ENCODE results near the gene TAGLN2. TPM values are rescaled to one million over a fixed set of nuclear protein-coding genes. Genes with fewer than 3 reads are reported as not detected.

Gene TAGLN2
- polyA plus RNA-seq, 2 of the 4 experiments (the other 2 are of a cell fraction), result 536 to 811 TPM

GRCh38 chr1:159946242-159947187, 21.2 kb upstream of the TAGLN2 start:
- CTCF ChIA-PET, result interaction anchor here (0.7 to 4.2 kb wide), 14 partner anchors 8 to 785 kb away, joined by 3 to 31 read pairs (median 6); partner anchors contain the start of gene SLAMF9

DNA sequence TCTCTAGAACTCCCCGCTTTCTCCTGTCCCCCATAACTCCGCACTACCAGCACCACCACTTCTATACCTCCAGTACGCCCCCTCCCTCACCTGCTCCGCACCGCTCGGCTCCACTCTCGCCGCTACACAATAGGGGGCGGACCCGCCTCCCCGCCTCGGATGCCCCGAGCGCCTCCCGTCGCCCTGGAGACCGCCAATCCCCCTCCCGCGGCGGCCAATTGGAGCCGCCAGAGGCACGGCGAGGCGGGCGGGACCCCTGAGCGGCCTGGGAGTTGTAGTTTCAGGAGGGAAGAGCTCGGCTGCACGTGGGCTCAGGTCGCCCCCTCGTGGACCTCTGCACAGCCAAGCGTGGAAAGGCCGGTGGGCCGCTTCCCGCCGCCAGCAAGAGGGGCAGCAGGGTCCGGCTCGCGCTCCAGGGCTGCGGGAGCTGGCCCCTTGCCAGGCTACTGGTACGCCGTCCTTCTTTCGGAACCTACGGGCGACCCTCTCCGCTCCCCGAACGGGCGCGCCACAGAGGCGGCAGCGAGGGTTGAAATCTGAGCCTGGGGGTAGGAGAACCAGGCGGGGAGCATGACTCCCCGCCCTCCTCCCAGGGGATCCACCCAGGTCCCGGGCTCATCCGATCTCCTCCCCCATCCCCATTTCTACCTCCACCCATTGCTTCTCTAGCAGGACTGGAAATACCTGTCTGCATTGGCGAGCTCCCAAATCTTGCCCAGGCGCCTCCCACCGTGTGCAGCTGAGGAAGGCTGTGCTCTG, 20.4 kb upstream of the TAGLN2 start, which contains the start of gene IGSF9:
Gene IGSF9 (minus strand): TSS at position 131 of the 759 bp plus-strand sequence. CDS start 2,159 bp downstream, outside the sequence.
- no peak for FAIRE-seq
- H3K4me2 ChIP-seq, result peak within 1 kb of the TSS; percentile 84
- DNase-seq (ENCODE audit: low read depth in 1 of 2, low spot score in 1 of 2), result peak; percentile 61 to 71
- H3K27ac ChIP-seq, result peak within 1 kb of the TSS; percentile 40 to 83; a peak in 5 of 6 replicates
- peak within 1 kb of the TSS; percentile 41 for H3K4me3 ChIP-seq
- H3K9me3 ChIP-seq, result no peaks in the 10 kb centered on the region
- WGBS (ENCODE audit: missing lambda C conversion rate), result 17% methylated on average over 45 of the region's 58 CpGs
- ChIA-PET POLR2A (interaction anchor here (1.0 kb wide), 1 partner anchor 20 kb away, joined by 3 read pairs; the partner anchor contains the start of gene TAGLN2), CTCF (interaction anchor here (0.7 to 4.2 kb wide), 13 partner anchors 9 to 784 kb away, joined by 3 to 31 read pairs (median 6); partner anchors contain the start of gene SLAMF9)
- peak; percentile 82 to 95 for ATAC-seq
- peaks cover 5% of the 10 kb centered on the region; the same call in 1 of the 3 replicates for H3K4me1 ChIP-seq
- TF ChIP-seq, protein P1, sequence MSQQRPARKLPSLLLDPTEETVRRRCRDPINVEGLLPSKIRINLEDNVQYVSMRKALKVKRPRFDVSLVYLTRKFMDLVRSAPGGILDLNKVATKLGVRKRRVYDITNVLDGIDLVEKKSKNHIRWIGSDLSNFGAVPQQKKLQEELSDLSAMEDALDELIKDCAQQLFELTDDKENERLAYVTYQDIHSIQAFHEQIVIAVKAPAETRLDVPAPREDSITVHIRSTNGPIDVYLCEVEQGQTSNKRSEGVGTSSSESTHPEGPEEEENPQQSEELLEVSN (IDR thresholded peaks at IDR 0.05; ENCODE audit: borderline replicate concordance, low read depth), result peak; percentile 75
- TF ChIP-seq ELK1 (IDR thresholded peaks at IDR 0.05; ENCODE audit: low read depth, low read length) (no peak), ZC3H11A (IDR thresholded peaks at IDR 0.05) (no peak), HOXB5 (CRISPR knock-in tag; IDR thresholded peaks at IDR 0.05) (no peak), HDAC2 (IDR thresholded peaks at IDR 0.05) (no peak), BHLHE40 (IDR thresholded peaks at IDR 0.05; ENCODE audit: low read depth, low read length) (no peak), FOXS1 (CRISPR knock-in tag; IDR thresholded peaks at IDR 0.05) (no peak), JUN (IDR thresholded peaks at IDR 0.05) (no peak), RARB (CRISPR knock-in tag; IDR thresholded peaks at IDR 0.05) (no peak), EHMT2 (IDR thresholded peaks at IDR 0.05; ENCODE audit: low read depth) (no peak), MAZ (IDR thresholded peaks at IDR 0.05; ENCODE audit: borderline replicate concordance, low read depth, low read length) (no peak), TFCP2L1 (CRISPR knock-in tag; IDR thresholded peaks at IDR 0.05) (no peak), MAX (IDR thresholded peaks at IDR 0.05) (peak; percentile 87), KDM5A (IDR thresholded peaks at IDR 0.05) (no peak), RNF2 (IDR thresholded peaks at IDR 0.05; ENCODE audit: borderline replicate concordance, low read depth) (peak; percentile 65; the same call in 1 of the 2 replicates), HES2 (IDR thresholded peaks at IDR 0.05) (no peak), ZFP36 (IDR thresholded peaks at IDR 0.05; ENCODE audit: borderline replicate concordance, partially characterized antibody) (no peak), HEYL (CRISPR knock-in tag; IDR thresholded peaks at IDR 0.05) (no peak), RCOR1 (IDR thresholded peaks at IDR 0.05; ENCODE audit: low read depth, low read length) (no peak), SMC3 (IDR thresholded peaks at IDR 0.05) (peak; percentile 59)

More at GRCh38 chr1:159946242-159947187, 21.2 kb upstream of the TAGLN2 start:
- POLR2A ChIA-PET, result interaction anchor here (0.5 to 1.0 kb wide), 2 partner anchors 21 to 60 kb away, joined by 3 to 5 read pairs; partner anchors contain the start of gene TAGLN2
- FAIRE-seq (no peak), ATAC-seq (no peak), DNase-seq (ENCODE audit: low read depth in 1 of 2, low spot score in 1 of 2) (no peak)
- WGBS (ENCODE audit: missing lambda C conversion rate), result 81% methylated on average over 8 of the region's 9 CpGs
- peak overlapping the region in 1 of 2 experiments; percentile 83; a peak in 3 of 6 replicates for H3K27ac ChIP-seq
- H3K9me3 ChIP-seq, result no peaks in the 10 kb centered on the region
- TF ChIP-seq NFE2L2 (conservative IDR thresholded peaks at IDR 0.05; ENCODE audit: low read length) (no peak), CHD2 (IDR thresholded peaks at IDR 0.05; ENCODE audit: low read length, partially characterized antibody) (no peak), FOSL2 (IDR thresholded peaks at IDR 0.05) (no peak), FOSL2 (CRISPR knock-in tag; IDR thresholded peaks at IDR 0.05) (no peak), HOXA7 (CRISPR knock-in tag; IDR thresholded peaks at IDR 0.05) (no peak), MAFK (IDR thresholded peaks at IDR 0.05; ENCODE audit: partially characterized antibody) (no peak), RAD21 (conservative IDR thresholded peaks at IDR 0.05 in 1 of 2, IDR thresholded peaks at IDR 0.05 in 1 of 2) (no peak), POLR2AphosphoS2 (conservative IDR thresholded peaks at IDR 0.05; ENCODE audit: low read length) (no peak), CBX2 (IDR thresholded peaks at IDR 0.05; ENCODE audit: borderline replicate concordance, low read depth) (no peak), NPAS2 (CRISPR knock-in tag; IDR thresholded peaks at IDR 0.05; ENCODE audit: borderline replicate concordance) (no peak), SREBF2 (IDR thresholded peaks at IDR 0.05) (no peak), BCL3 (IDR thresholded peaks at IDR 0.05) (no peak), HOXB5 (CRISPR knock-in tag; IDR thresholded peaks at IDR 0.05) (no peak), HDAC2 (IDR thresholded peaks at IDR 0.05) (no peak), HOXB13 (CRISPR knock-in tag; IDR thresholded peaks at IDR 0.05; ENCODE audit: low read depth) (no peak), ZSCAN20 (CRISPR knock-in tag; IDR thresholded peaks at IDR 0.05) (no peak)
- TF ChIP-seq, protein P2, sequence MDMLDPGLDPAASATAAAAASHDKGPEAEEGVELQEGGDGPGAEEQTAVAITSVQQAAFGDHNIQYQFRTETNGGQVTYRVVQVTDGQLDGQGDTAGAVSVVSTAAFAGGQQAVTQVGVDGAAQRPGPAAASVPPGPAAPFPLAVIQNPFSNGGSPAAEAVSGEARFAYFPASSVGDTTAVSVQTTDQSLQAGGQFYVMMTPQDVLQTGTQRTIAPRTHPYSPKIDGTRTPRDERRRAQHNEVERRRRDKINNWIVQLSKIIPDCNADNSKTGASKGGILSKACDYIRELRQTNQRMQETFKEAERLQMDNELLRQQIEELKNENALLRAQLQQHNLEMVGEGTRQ (IDR thresholded peaks at IDR 0.05), result no peak
- H3K4me2 ChIP-seq, result peak overlapping the region; percentile 84
- H3K4me1 ChIP-seq, result peaks cover 5% of the 10 kb centered on the region; the same call in 1 of the 3 replicates
- H3K4me3 ChIP-seq, result peak overlapping the region; percentile 41; the same call in 2 of the 3 replicates

All from A549 (cell line).